GM23338 (cell line): ENCODE measurements around the gene SMTN.

Experiments
- CREB1 ChIP-seq: fragments of 250-450 bp; sonication (Bioruptor Pico); IDR thresholded peaks from 2 replicates; pipeline ENCODE4 v1.5.0; 2020; ENCODE audit warnings: low read depth, mild to moderate bottlenecking, moderate library complexity
- CTCF ChIP-seq, 2 experiments: fragments of 200-600 bp in 1 of 2; sonication (generic) in 1 of 2; conservative IDR thresholded peaks; 2 replicates each; pipeline versions ENCODE4 v1.5.1 to v1.6.1; 2016 to 2017; ENCODE audit warnings: antibody characterized with exemption in 2 of 2, low read depth in 2 of 2, mild to moderate bottlenecking in 2 of 2, moderate library complexity in 1 of 2
- EZH2 ChIP-seq: fragments of 200-600 bp; sonication (generic); IDR thresholded peaks from one replicate; pipeline ENCODE4 v1.8.0; 2017; ENCODE audit warnings: antibody characterized with exemption, mild to moderate bottlenecking, low read depth; ENCODE audit not compliant: unreplicated experiment
- EZH2phosphoT487 ChIP-seq: fragments of 200-600 bp; sonication (generic); IDR thresholded peaks from one replicate; pipeline ENCODE4 v1.8.1; 2018; ENCODE audit warnings: antibody characterized with exemption; ENCODE audit not compliant: unreplicated experiment
- JUNB ChIP-seq: IDR thresholded peaks from one replicate; pipeline ENCODE4 v1.6.1; 2016; ENCODE audit warnings: antibody characterized with exemption; ENCODE audit not compliant: unreplicated experiment
- NANOG ChIP-seq: IDR thresholded peaks from 2 replicates; pipeline ENCODE4 v1.6.1; 2016; ENCODE audit warnings: antibody characterized with exemption, borderline replicate concordance
- POLR2AphosphoS5 ChIP-seq: IDR thresholded peaks from 2 replicates; pipeline ENCODE4 v1.6.1; 2016; ENCODE audit warnings: antibody characterized with exemption, low read depth
- REST ChIP-seq: IDR thresholded peaks from one replicate; pipeline ENCODE4 v1.6.1; 2018; ENCODE audit warnings: antibody characterized with exemption; ENCODE audit not compliant: unreplicated experiment
- STAT1 ChIP-seq: IDR thresholded peaks from one replicate; pipeline ENCODE4 v1.6.1; 2016; ENCODE audit warnings: antibody characterized with exemption; ENCODE audit not compliant: unreplicated experiment
- ZNF114 ChIP-seq: fragments of 250-450 bp; sonication (Bioruptor Pico); IDR thresholded peaks from 2 replicates; pipeline ENCODE4 v1.5.0; 2020; ENCODE audit warnings: mild to moderate bottlenecking, moderate library complexity

- TF ChIP-seq CTCF (conservative IDR thresholded peaks at IDR 0.05; ENCODE audit: low read depth in 2 of 2): no peak
- TF ChIP-seq EZH2: no peak
- no peak for TF ChIP-seq JUNB
- no peak for TF ChIP-seq EZH2phosphoT487
- TF ChIP-seq REST: no peak
- no peak for TF ChIP-seq ZNF114 (CRISPR knock-in tag)
- TF ChIP-seq POLR2AphosphoS5: no peak
- TF ChIP-seq CREB1: no peak
- TF ChIP-seq STAT1: no peak
- no peak for TF ChIP-seq NANOG
Measured at GRCh38 chr22:31045900-31046538, 35.1 kb upstream of the SMTN start.
